SK-N-SH (cell line): ENCODE data around the gene PDXDC1. TPM values are rescaled to one million over a fixed set of nuclear protein-coding genes. Genes with fewer than 3 reads are reported as not detected.
"Not testable (repeated sequence)": the region's sequence is repeated elsewhere in the genome, so short reads cannot be mapped to it uniquely, and the experiment has no call there.

ENCODE experiments used
- CTCF ChIA-PET: fragments of 300-600, 350-600 bp; formaldehyde crosslinking; extraction: SDS; loops from one replicate; lab custom pipeline; 2021; lab: Yijun Ruan, JAX
- POLR2A ChIA-PET: fragments of 350-600 bp; sonication (Branson Sonifier 250); formaldehyde crosslinking; extraction: SDS; loops from one replicate; lab custom pipeline; 2020; ENCODE audit warnings: antibody characterized with exemption, inconsistent platforms; lab: Yijun Ruan, JAX
- DNase-seq: peaks from one replicate; pipeline ENCODE4 v3.0.0; 2012
- H2AFZ ChIP-seq: fragments of 200-600 bp; sonication (generic); 2 replicates; pipeline ENCODE4 v1.8.1; 2016; ENCODE audit warnings: antibody characterized with exemption, mild to moderate bottlenecking, low read depth
- H3F3A ChIP-seq: fragments of 200-600 bp; sonication (generic); replicated peaks from 2 replicates; pipeline ENCODE3; 2016; ENCODE audit warnings: antibody characterized with exemption, mild to moderate bottlenecking; ENCODE audit not compliant: insufficient read depth
- H3K27ac ChIP-seq, 2 experiments: fragments of 200-500 bp in 1 of 2; fragments of 200-600 bp in 1 of 2; sonication (Bioruptor generic) in 1 of 2; sonication (generic), shearing (Covaris generic) in 1 of 2; 2 replicates each; pipeline versions ENCODE4 v1.5.1 to v1.6.1; 2014 to 2016; ENCODE audit warnings: low read depth in 2 of 2, inconsistent platforms in 1 of 2, low read length in 1 of 2, mild to moderate bottlenecking in 1 of 2, mixed read lengths in 1 of 2
- H3K27me3 ChIP-seq: fragments of 200-600 bp; sonication (generic), shearing (Covaris generic); 2 replicates; pipeline ENCODE4 v1.6.1; 2016; ENCODE audit warnings: mixed run types; ENCODE audit not compliant: insufficient read depth
- H3K36me3 ChIP-seq, 2 experiments: fragments of 200-500 bp in 1 of 2; fragments of 200-600 bp in 1 of 2; sonication (Bioruptor generic) in 1 of 2; sonication (generic) in 1 of 2; replicated peaks in 1 of 2; 2 replicates each; pipeline versions ENCODE3 to v1.5.1; 2014 to 2016; ENCODE audit warnings: low read length in 1 of 2, mild to moderate bottlenecking in 1 of 2; ENCODE audit not compliant: insufficient read depth in 2 of 2, control insufficient read depth in 1 of 2
- H3K4me1 ChIP-seq, 2 experiments: fragments of 200-500 bp in 1 of 2; fragments of 200-600 bp in 1 of 2; sonication (Bioruptor generic) in 1 of 2; sonication (generic), shearing (Covaris generic) in 1 of 2; 2 replicates each; pipeline versions ENCODE4 v1.5.1 to v1.6.1; 2014 to 2016; ENCODE audit warnings: low read depth in 1 of 2, low read length in 1 of 2, mixed run types in 1 of 2; ENCODE audit not compliant: insufficient read depth in 2 of 2, control insufficient read depth in 1 of 2
- H3K4me2 ChIP-seq: fragments of 200-600 bp; sonication (generic), shearing (Covaris generic); 2 replicates; pipeline ENCODE4 v1.6.1; 2017; ENCODE audit warnings: mixed run types
- H3K4me3 ChIP-seq, 2 experiments: fragments of 200-500 bp in 1 of 2; fragments of 200-600 bp in 1 of 2; sonication (Bioruptor generic) in 1 of 2; sonication (generic), shearing (Covaris generic) in 1 of 2; 2 replicates each; pipeline versions ENCODE4 v1.5.1 to v1.8.1; 2014 to 2016; ENCODE audit warnings: low read depth in 2 of 2, inconsistent platforms in 1 of 2, low read length in 1 of 2, mild to moderate bottlenecking in 1 of 2, mixed read lengths in 1 of 2, moderate library complexity in 1 of 2
- H3K79me2 ChIP-seq: fragments of 200-600 bp; sonication (generic); 2 replicates; pipeline ENCODE4 v1.8.1; 2017; ENCODE audit warnings: mild to moderate bottlenecking; ENCODE audit not compliant: insufficient read depth
- H3K9ac ChIP-seq: fragments of 200-600 bp; sonication (generic); 2 replicates; pipeline ENCODE4 v1.6.1; 2017; ENCODE audit warnings: mixed run types
- H3K9me2 ChIP-seq: fragments of 200-600 bp; sonication (generic); 2 replicates; pipeline ENCODE4 v1.6.1; 2017; ENCODE audit warnings: mixed run types
- H3K9me3 ChIP-seq: fragments of 200-600 bp; sonication (generic); 2 replicates; pipeline ENCODE4 v1.6.1; 2017; ENCODE audit warnings: mixed run types, mild to moderate bottlenecking, moderate library complexity
- H4K20me1 ChIP-seq: fragments of 200-600 bp; sonication (generic); 2 replicates; pipeline ENCODE4 v1.6.1; 2017; ENCODE audit warnings: mild to moderate bottlenecking, mixed run types; ENCODE audit not compliant: insufficient read depth
- ELF1 ChIP-seq: IDR thresholded peaks from 2 replicates; pipeline ENCODE4 v1.4.0; 2012
- EZH2phosphoT487 ChIP-seq: fragments of 200-600 bp; sonication (generic); IDR thresholded peaks from 2 replicates; pipeline ENCODE4 v1.6.1; 2017; ENCODE audit warnings: low read depth, mixed run types, mild to moderate bottlenecking, antibody characterized with exemption, moderate library complexity, borderline replicate concordance
- GABPA ChIP-seq: IDR thresholded peaks from 2 replicates; pipeline ENCODE4 v1.4.0; 2012; ENCODE audit warnings: low read depth, mild to moderate bottlenecking
- GATA2 ChIP-seq: sonication (generic); formaldehyde crosslinking; IDR thresholded peaks from 2 replicates; pipeline ENCODE4 v1.5.0; 2020; ENCODE audit warnings: mild to moderate bottlenecking, missing genetic modification reagents
- IRF3 ChIP-seq: fragments of 150-350 bp; IDR thresholded peaks from 2 replicates; pipeline ENCODE4 v1.6.1; 2016; ENCODE audit warnings: mild to moderate bottlenecking, low read depth, low read length
- JUND ChIP-seq: IDR thresholded peaks from 2 replicates; pipeline ENCODE4 v1.4.0; 2012
- USF2 ChIP-seq: fragments of 150-350 bp; IDR thresholded peaks from 2 replicates; pipeline ENCODE4 v1.6.1; 2017; ENCODE audit warnings: antibody characterized with exemption, low read length, low read depth, borderline replicate concordance
- YY1 ChIP-seq: IDR thresholded peaks from 2 replicates; pipeline ENCODE4 v1.4.0; 2012; ENCODE audit warnings: low read depth, mild to moderate bottlenecking
- WGBS: methylation state at CpG from one replicate; pipeline ENCODE4 v1.1.6; 2017; ENCODE audit warnings: low lambda C conversion rate; 5-methylcytosine and 5-hydroxymethylcytosine counted together
- polyA plus RNA-seq, 3 experiments: library from polyadenylated mRNA; depleted of rRNA; stranded (reverse); fragments of >200 nt; gene quantifications; 2 replicates each; pipeline ENCODE4 v1.2.3, GENCODE V29; 2012

PDXDC1 gene
- polyA plus RNA-seq, 1 of the 3 experiments (the other 2 are of a cell fraction) = 37.4 TPM

GRCh38 chr16:15059324-15059723 lies 84.5 kb downstream of the PDXDC1 start (continued):
- TF ChIP-seq IRF3 (no peak), YY1 (no peak), ELF1 (no peak), EZH2phosphoT487 (no peak), GABPA (no peak), GATA2 (no peak), USF2 (no peak), JUND (no peak)
- TF ChIP-seq, all 33 proteins: peak for 0

- H3K9me3 ChIP-seq, DNase-seq, H3K27ac ChIP-seq, H4K20me1 ChIP-seq, H3K79me2 ChIP-seq, H3K27me3 ChIP-seq, H3K4me2 ChIP-seq, H2AFZ ChIP-seq, H3K9ac ChIP-seq, POLR2A ChIA-PET, H3K4me3 ChIP-seq, H3K4me1 ChIP-seq, H3K9me2 ChIP-seq: not testable (repeated sequence)
- Histone ChIP-seq H3F3A (peaks cover 23% of the 10 kb centered on the region), H3K36me3 (peaks cover 49 to 59% of the 10 kb centered on the region in 2 experiments)
- 93% methylated on average over 8 of the region's 8 CpGs for WGBS
- CTCF ChIA-PET = interaction anchor here (0.8 kb wide), 1 partner anchor 30 kb away, joined by 3 read pairs; no protein-coding TSS in a partner anchor
These were observed 87.4 kb downstream of the PDXDC1 start for GRCh38 chr16:15062085-15062810.

- CTCF ChIA-PET, DNase-seq, H4K20me1 ChIP-seq, H3F3A ChIP-seq, H3K4me1 ChIP-seq, H3K4me2 ChIP-seq, H3K27ac ChIP-seq, H3K79me2 ChIP-seq, H2AFZ ChIP-seq, H3K9me3 ChIP-seq, POLR2A ChIA-PET, H3K27me3 ChIP-seq, H3K9me2 ChIP-seq, H3K4me3 ChIP-seq, H3K9ac ChIP-seq: not testable (repeated sequence)
- 100% methylated on average over 2 of the region's 4 CpGs for WGBS
- peaks cover 48 to 58% of the 10 kb centered on the region in 2 experiments for H3K36me3 ChIP-seq
These were observed 91.1 kb downstream of the PDXDC1 start for GRCh38 chr16:15065961-15066360.

GRCh38 chr16:15066690-15067089 lies 91.9 kb downstream of the PDXDC1 start:
- H4K20me1 ChIP-seq, POLR2A ChIA-PET, DNase-seq, H3K79me2 ChIP-seq, H3K9ac ChIP-seq, H3K9me3 ChIP-seq, H2AFZ ChIP-seq, H3K9me2 ChIP-seq, CTCF ChIA-PET, H3K4me3 ChIP-seq, H3K4me2 ChIP-seq, H3K27ac ChIP-seq, H3K27me3 ChIP-seq, H3K4me1 ChIP-seq, H3F3A ChIP-seq: not testable (repeated sequence)
- peaks cover 42 to 54% of the 10 kb centered on the region in 2 experiments for H3K36me3 ChIP-seq
- 88% methylated on average over 7 of the region's 8 CpGs for WGBS

GRCh38 chr16:15071013-15071412 lies 96.2 kb downstream of the PDXDC1 start:
- DNase-seq, H3K9me3 ChIP-seq, H3K27me3 ChIP-seq, H3K4me3 ChIP-seq, H4K20me1 ChIP-seq, H2AFZ ChIP-seq, H3K9ac ChIP-seq, H3K79me2 ChIP-seq, H3K27ac ChIP-seq, H3K9me2 ChIP-seq, H3K4me2 ChIP-seq, H3K4me1 ChIP-seq, POLR2A ChIA-PET, CTCF ChIA-PET: not testable (repeated sequence)
- 94% methylated on average over 4 of the region's 4 CpGs for WGBS
- Histone ChIP-seq H3K36me3 (peaks cover 45 to 53% of the 10 kb centered on the region in 2 experiments), H3F3A (peaks cover 20% of the 10 kb centered on the region)
